ENCODE results near the gene SLC31A1. TPM values are rescaled to one million over a fixed set of nuclear protein-coding genes. Genes with fewer than 3 reads are reported as not detected.

Gene SLC31A1
- total RNA-seq, 1 donor from 2014 or later, result 17.1 TPM

GRCh38 chr9:113302792-113303418 lies 81.6 kb downstream of the SLC31A1 start, which contains the start of gene RNF183:
Gene RNF183, minus strand, starts transcription at chr9:113303376. Its CDS starts 5,192 bp downstream, at chr9:113298184.
- no peak for DNase-seq (ENCODE audit: low read depth, low spot score)

GRCh38 chr9:113306566-113306965 lies 85.2 kb downstream of the SLC31A1 start:
- no peak for DNase-seq (ENCODE audit: low read depth, low spot score)

- no peak for DNase-seq (ENCODE audit: low read depth, low spot score)
Measured at GRCh38 chr9:113307396-113307975, 86.1 kb downstream of the SLC31A1 start.

GRCh38 chr9:113309204-113309813 lies 88.0 kb downstream of the SLC31A1 start:
- no peak for DNase-seq (ENCODE audit: low read depth, low spot score)

GRCh38 chr9:113310538-113310937 lies 89.2 kb downstream of the SLC31A1 start:
- no peak for DNase-seq (ENCODE audit: low read depth, low spot score)

- DNase-seq (ENCODE audit: low read depth, low spot score), result no peak
Measured at GRCh38 chr9:113311961-113312360, 90.6 kb downstream of the SLC31A1 start.

GRCh38 chr9:113313261-113313660 lies 91.9 kb downstream of the SLC31A1 start:
- DNase-seq (ENCODE audit: low read depth, low spot score), result no peak

Other genes starting within 250 kb of the SLC31A1 start
- gene ZNF883, start 209.4 kb upstream of the SLC31A1 start, total RNA-seq, result 0.53 and 2.6 TPM in 2 replicates
- 1.7 and 2.3 TPM in 2 replicates for gene ZFP37, start 164.8 kb upstream of the SLC31A1 start, total RNA-seq
- gene SLC31A2, start 70.5 kb upstream of the SLC31A1 start, total RNA-seq, result 5.2 and 6.2 TPM in 2 replicates
- 16.6 and 23.2 TPM in 2 replicates for gene FKBP15, start 267 bp upstream of the SLC31A1 start, total RNA-seq
- gene CDC26, start 54.0 kb downstream of the SLC31A1 start, total RNA-seq, result 40.4 and 55.9 TPM in 2 replicates
- gene PRPF4, start 54.1 kb downstream of the SLC31A1 start, total RNA-seq, result 33.6 and 42.8 TPM in 2 replicates
- gene RNF183, start 81.8 kb downstream of the SLC31A1 start, total RNA-seq, result not detected in 2 replicates
- 1.0 and 1.4 TPM in 2 replicates for gene WDR31, start 118.7 kb downstream of the SLC31A1 start, total RNA-seq
- gene BSPRY, start 128.0 kb downstream of the SLC31A1 start, total RNA-seq, result under 0.01 TPM in 1 of 2 replicates, not detected in the other
- 5.7 and 6.1 TPM in 2 replicates for gene HDHD3, start 155.4 kb downstream of the SLC31A1 start, total RNA-seq
- 19.4 and 30.5 TPM in 2 replicates for gene ALAD, start 179.7 kb downstream of the SLC31A1 start, total RNA-seq
- 52.6 and 80.8 TPM in 2 replicates for gene POLE3, start 189.1 kb downstream of the SLC31A1 start, total RNA-seq
- 0.35 and 0.46 TPM in 2 replicates for gene C9orf43, start 189.2 kb downstream of the SLC31A1 start, total RNA-seq
- gene RGS3, start 242.2 kb downstream of the SLC31A1 start, total RNA-seq, result 278 and 424 TPM in 2 replicates

All from pulmonary artery endothelial cell (primary cell).